C4-2B (cell line): ENCODE measurements around the gene SLC6A2.

Source experiments
- H3K27ac ChIP-seq: fragments of 450-650 bp; 2 replicates; pipeline ENCODE4 v1.5.1; 2017
- ZFX ChIP-seq: fragments of 450-650 bp; IDR thresholded peaks from 2 replicates; pipeline ENCODE4 v1.6.1; 2017
- TF ChIP-seq, protein P1 (sequence below): fragments of 450-650 bp; conservative IDR thresholded peaks from 2 replicates; pipeline ENCODE4 v1.5.1; 2017; ENCODE audit warnings: mild to moderate bottlenecking

SLC6A2 gene

DNA sequence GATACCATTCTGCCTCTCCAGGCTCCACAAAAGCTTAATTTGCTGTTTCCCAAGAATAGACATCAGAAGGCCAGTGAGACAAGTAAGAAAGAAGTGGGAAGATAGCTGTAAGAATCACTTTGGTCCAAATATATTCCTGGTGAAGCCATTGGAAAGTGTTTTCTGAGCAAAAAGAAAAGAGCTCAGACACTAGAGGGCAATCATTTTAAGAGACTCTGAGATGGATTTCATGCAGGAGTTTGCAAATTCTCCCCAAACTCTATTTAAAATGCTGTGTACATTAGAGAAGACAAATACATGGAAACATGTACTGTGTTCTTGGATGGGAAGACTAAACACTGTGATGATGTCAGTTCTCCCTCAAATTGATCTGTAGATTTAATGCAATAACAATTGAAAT, 8.0 kb upstream of the SLC6A2 start:
- no peak for TF ChIP-seq ZFX
- TF ChIP-seq, protein P1, sequence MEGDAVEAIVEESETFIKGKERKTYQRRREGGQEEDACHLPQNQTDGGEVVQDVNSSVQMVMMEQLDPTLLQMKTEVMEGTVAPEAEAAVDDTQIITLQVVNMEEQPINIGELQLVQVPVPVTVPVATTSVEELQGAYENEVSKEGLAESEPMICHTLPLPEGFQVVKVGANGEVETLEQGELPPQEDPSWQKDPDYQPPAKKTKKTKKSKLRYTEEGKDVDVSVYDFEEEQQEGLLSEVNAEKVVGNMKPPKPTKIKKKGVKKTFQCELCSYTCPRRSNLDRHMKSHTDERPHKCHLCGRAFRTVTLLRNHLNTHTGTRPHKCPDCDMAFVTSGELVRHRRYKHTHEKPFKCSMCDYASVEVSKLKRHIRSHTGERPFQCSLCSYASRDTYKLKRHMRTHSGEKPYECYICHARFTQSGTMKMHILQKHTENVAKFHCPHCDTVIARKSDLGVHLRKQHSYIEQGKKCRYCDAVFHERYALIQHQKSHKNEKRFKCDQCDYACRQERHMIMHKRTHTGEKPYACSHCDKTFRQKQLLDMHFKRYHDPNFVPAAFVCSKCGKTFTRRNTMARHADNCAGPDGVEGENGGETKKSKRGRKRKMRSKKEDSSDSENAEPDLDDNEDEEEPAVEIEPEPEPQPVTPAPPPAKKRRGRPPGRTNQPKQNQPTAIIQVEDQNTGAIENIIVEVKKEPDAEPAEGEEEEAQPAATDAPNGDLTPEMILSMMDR: no peak; the same call in 1 of the 2 replicates
- no peak overlapping the region for H3K27ac ChIP-seq

- TF ChIP-seq, protein P1: no peak
- no peak for TF ChIP-seq ZFX
- H3K27ac ChIP-seq: no peak overlapping the region
These were observed 3.7 kb upstream of the SLC6A2 start for GRCh38 chr16:55651841-55652824.

GRCh38 chr16:55653106-55653505, 2.7 kb upstream of the SLC6A2 start:
- H3K27ac ChIP-seq: no peak overlapping the region
- TF ChIP-seq, protein P1: no peak
- no peak for TF ChIP-seq ZFX

DNA sequence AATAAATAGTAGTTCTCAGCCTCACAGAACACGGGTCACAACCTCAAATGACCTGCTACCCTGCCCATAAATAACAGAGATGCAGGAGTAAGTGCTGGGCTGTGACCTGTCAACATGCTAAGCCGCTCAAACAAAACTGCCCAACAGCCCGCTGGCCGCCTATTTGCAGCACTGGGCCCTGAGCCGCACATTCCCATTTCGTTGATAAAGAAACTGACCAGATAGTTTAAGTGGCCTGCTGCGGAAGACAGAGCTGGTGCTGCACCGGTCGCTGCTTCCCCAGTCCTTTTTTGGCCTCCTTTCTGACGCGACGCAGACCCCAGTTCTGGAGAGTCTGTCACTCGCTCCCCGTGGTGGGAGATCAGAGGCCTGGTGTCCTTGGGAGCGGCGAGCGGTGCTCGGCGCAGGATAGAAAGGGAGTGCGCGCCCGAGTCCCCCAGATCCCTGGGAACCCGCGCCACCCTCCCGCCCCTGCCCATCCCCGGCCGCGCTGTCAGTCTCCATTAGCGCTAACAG, 349 bp upstream of the SLC6A2 start:
- TF ChIP-seq, protein P1: no peak
- TF ChIP-seq ZFX: no peak
- no peak overlapping the region for H3K27ac ChIP-seq

DNA sequence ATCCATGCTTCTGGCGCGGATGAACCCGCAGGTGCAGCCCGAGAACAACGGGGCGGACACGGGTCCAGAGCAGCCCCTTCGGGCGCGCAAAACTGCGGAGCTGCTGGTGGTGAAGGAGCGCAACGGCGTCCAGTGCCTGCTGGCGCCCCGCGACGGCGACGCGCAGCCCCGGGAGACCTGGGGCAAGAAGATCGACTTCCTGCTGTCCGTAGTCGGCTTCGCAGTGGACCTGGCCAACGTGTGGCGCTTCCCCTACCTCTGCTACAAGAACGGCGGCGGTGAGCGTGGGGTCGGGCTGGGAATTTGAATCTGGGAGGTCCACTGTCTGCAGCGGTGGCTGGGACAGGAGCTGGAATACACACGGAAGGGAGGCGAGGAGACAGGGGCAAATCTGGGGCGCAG, 904 bp downstream of the SLC6A2 start:
- no peak overlapping the region for H3K27ac ChIP-seq
- no peak for TF ChIP-seq ZFX
- TF ChIP-seq, protein P1: no peak

DNA sequence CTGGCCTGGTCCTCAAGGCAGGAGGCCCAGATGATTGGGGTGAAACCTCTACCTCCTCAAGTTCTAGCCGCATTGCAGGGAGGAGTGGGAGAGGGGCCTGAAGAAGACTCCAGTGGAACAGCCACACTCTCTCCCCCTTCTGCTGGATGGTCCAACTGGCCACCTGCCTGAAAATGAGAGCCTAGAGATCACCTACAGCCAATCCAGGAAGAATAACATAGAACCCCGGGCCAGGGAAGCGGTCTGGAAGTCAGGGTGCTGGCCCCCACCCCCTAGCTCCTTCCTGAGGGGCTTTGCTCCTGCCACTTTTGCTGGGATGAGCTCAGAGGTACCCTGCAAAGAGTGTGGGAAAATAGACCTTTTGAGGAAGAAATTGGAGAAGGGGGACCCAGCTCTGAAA, 1.8 kb downstream of the SLC6A2 start:
- H3K27ac ChIP-seq: no peak overlapping the region
- no peak for TF ChIP-seq ZFX
- TF ChIP-seq, protein P1: no peak

DNA sequence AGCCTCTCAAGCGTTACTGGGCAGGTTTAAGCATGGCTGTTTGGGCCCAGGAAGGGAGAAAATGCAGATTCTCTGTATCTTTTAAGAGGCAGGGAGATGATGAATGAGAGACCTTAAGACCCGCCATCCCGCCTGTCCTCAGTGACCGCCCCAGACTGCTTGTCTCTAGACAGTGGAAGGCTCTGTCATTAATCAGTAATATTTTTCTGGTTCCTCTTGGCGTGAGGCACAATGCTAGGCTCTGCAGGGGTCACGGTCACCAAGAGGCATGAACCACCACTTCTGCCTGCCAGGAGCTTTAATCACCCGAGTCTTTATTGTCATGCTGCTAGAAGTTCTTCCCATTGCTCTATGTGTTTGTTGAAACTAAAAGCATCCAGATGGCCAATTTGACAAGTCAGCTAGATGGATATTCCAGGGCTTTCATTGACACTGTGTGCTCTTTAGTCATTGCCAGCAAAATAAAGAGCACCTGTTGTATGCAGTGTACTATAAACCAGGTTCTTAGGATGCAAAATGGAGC, 3.2 kb downstream of the SLC6A2 start:
- no peak overlapping the region for H3K27ac ChIP-seq
- TF ChIP-seq, protein P1: no peak
- TF ChIP-seq ZFX: no peak
